NT2/D1 (cell line): ENCODE data around the gene HERC3.

Experiments used
- DNase-seq: peaks from one replicate; pipeline ENCODE4 v3.0.0-alpha.2; 2011; ENCODE audit warnings: low read depth, low spot score
- H3K27me3 ChIP-seq: 2 replicates; pipeline ENCODE4 v1.6.0; 2011; ENCODE audit warnings: mild to moderate bottlenecking; ENCODE audit not compliant: insufficient read length, insufficient read depth
- H3K36me3 ChIP-seq: 2 replicates; pipeline ENCODE4 v1.6.1; 2011; ENCODE audit warnings: mild to moderate bottlenecking, low read length, mixed read lengths; ENCODE audit not compliant: insufficient read depth, insufficient read length
- H3K4me1 ChIP-seq: 2 replicates; pipeline ENCODE4 v1.5.1; 2011; ENCODE audit not compliant: insufficient read depth, insufficient read length
- H3K4me3 ChIP-seq: 2 replicates; pipeline ENCODE4 v1.5.1; 2011; ENCODE audit warnings: low read depth; ENCODE audit not compliant: insufficient read length
- H3K9ac ChIP-seq: 2 replicates; pipeline ENCODE4 v1.6.0; 2011; ENCODE audit warnings: low read depth; ENCODE audit not compliant: insufficient read length
- H3K9me3 ChIP-seq: 2 replicates; pipeline ENCODE4 v1.5.1; 2011; ENCODE audit warnings: mild to moderate bottlenecking, low read length; ENCODE audit not compliant: insufficient read depth
- SUZ12 ChIP-seq: IDR thresholded peaks from 2 replicates; pipeline ENCODE4 v1.6.1; 2011; ENCODE audit not compliant: insufficient read length, insufficient read depth; ENCODE audit errors: extremely low read depth
- YY1 ChIP-seq: IDR thresholded peaks from 2 replicates; pipeline ENCODE4 v1.6.1; 2011; ENCODE audit not compliant: insufficient read length, insufficient read depth
- ZNF274 ChIP-seq: IDR thresholded peaks from 2 replicates; pipeline ENCODE4 v1.6.1; 2011; ENCODE audit warnings: mild to moderate bottlenecking, low read depth, low read length

Gene HERC3

GRCh38 chr4:88724406-88724805, 132.1 kb downstream of the HERC3 start:
- DNase-seq = no peak
- no peak overlapping the region for H3K9ac ChIP-seq
- no peaks in the 10 kb centered on the region for H3K9me3 ChIP-seq
- H3K4me1 ChIP-seq = no peaks in the 10 kb centered on the region
- peaks cover 12% of the 10 kb centered on the region for H3K36me3 ChIP-seq
- TF ChIP-seq YY1 = no peak
- TF ChIP-seq SUZ12 = no peak
- no peak for TF ChIP-seq ZNF274
- no peaks in the 10 kb centered on the region for H3K27me3 ChIP-seq
- no peak overlapping the region for H3K4me3 ChIP-seq

GRCh38 chr4:88725143-88725542, 132.9 kb downstream of the HERC3 start:
- H3K27me3 ChIP-seq = no peaks in the 10 kb centered on the region
- DNase-seq = no peak
- H3K4me3 ChIP-seq = no peak overlapping the region
- no peaks in the 10 kb centered on the region for H3K4me1 ChIP-seq
- H3K9me3 ChIP-seq = no peaks in the 10 kb centered on the region
- no peak overlapping the region for H3K9ac ChIP-seq
- peaks cover 12% of the 10 kb centered on the region for H3K36me3 ChIP-seq
- TF ChIP-seq SUZ12 (no peak), YY1 (no peak), ZNF274 (no peak)

GRCh38 chr4:88725986-88726385, 133.7 kb downstream of the HERC3 start:
- DNase-seq = no peak
- Histone ChIP-seq H3K9me3 (no peaks in the 10 kb centered on the region), H3K4me1 (no peaks in the 10 kb centered on the region), H3K27me3 (no peaks in the 10 kb centered on the region), H3K36me3 (peaks cover 12% of the 10 kb centered on the region), H3K4me3 (no peak overlapping the region), H3K9ac (no peak overlapping the region)
- TF ChIP-seq ZNF274 (no peak), SUZ12 (no peak), YY1 (no peak)

GRCh38 chr4:88728146-88728545, 135.9 kb downstream of the HERC3 start:
- H3K4me3 ChIP-seq = no peak overlapping the region
- no peaks in the 10 kb centered on the region for H3K9me3 ChIP-seq
- no peak for DNase-seq
- H3K27me3 ChIP-seq = no peaks in the 10 kb centered on the region
- no peak overlapping the region for H3K9ac ChIP-seq
- H3K4me1 ChIP-seq = no peaks in the 10 kb centered on the region
- no peak for TF ChIP-seq YY1
- TF ChIP-seq ZNF274 = no peak
- no peak for TF ChIP-seq SUZ12
- peaks cover 12% of the 10 kb centered on the region for H3K36me3 ChIP-seq

GRCh38 chr4:88729146-88729760, 137.0 kb downstream of the HERC3 start:
- no peak overlapping the region for H3K4me3 ChIP-seq
- H3K9me3 ChIP-seq = no peaks in the 10 kb centered on the region
- no peak overlapping the region for H3K9ac ChIP-seq
- H3K36me3 ChIP-seq = peaks cover 12% of the 10 kb centered on the region
- no peak for DNase-seq
- H3K4me1 ChIP-seq = no peaks in the 10 kb centered on the region
- no peak for TF ChIP-seq SUZ12
- no peak for TF ChIP-seq YY1
- no peaks in the 10 kb centered on the region for H3K27me3 ChIP-seq

GRCh38 chr4:88730811-88731210, 138.5 kb downstream of the HERC3 start:
- TF ChIP-seq YY1 (no peak), SUZ12 (no peak), ZNF274 (no peak)
- no peak overlapping the region for H3K4me3 ChIP-seq
- no peak for DNase-seq
- H3K36me3 ChIP-seq = peaks cover 18% of the 10 kb centered on the region
- no peaks in the 10 kb centered on the region for H3K9me3 ChIP-seq
- H3K9ac ChIP-seq = no peak overlapping the region
- no peaks in the 10 kb centered on the region for H3K4me1 ChIP-seq
- no peaks in the 10 kb centered on the region for H3K27me3 ChIP-seq

GRCh38 chr4:88731381-88731780, 139.1 kb downstream of the HERC3 start:
- Histone ChIP-seq H3K9ac (no peak overlapping the region), H3K4me1 (no peaks in the 10 kb centered on the region), H3K27me3 (no peaks in the 10 kb centered on the region), H3K9me3 (no peaks in the 10 kb centered on the region), H3K36me3 (peaks cover 18% of the 10 kb centered on the region), H3K4me3 (no peak overlapping the region)
- TF ChIP-seq SUZ12 = no peak
- TF ChIP-seq ZNF274 = no peak
- no peak for TF ChIP-seq YY1
- no peak for DNase-seq
